Colon (tissue), 2 donors: ENCODE results near the gene GPC6.

Experiments used
- FAIRE-seq: peaks from 2 replicates; lab custom pipeline; 2012; peaks lifted over from hg19 to GRCh38; lab: Jason Lieb, UNC
- donor health status: control.
- donor health status: control.

Gene GPC6

DNA sequence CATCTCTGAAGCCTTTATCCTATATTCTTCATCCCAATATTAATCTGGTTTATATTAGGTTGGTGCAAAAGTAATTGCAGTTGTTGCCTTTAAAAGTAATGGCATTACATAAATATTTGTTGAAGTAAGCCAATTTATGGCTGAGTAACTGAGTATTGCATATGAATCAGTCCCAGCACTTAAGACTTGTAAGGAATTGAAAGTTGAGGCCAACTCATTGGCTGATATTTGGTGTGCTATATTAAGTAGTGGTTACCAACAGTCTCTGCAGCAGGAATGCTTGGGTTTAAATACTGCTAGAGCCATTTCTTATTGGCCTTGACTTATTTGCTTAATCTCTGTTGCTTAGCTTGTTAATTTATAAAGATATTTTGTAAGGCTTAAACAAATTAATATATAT is 460.7 kb downstream of the GPC6 start:
- no peak for FAIRE-seq

DNA sequence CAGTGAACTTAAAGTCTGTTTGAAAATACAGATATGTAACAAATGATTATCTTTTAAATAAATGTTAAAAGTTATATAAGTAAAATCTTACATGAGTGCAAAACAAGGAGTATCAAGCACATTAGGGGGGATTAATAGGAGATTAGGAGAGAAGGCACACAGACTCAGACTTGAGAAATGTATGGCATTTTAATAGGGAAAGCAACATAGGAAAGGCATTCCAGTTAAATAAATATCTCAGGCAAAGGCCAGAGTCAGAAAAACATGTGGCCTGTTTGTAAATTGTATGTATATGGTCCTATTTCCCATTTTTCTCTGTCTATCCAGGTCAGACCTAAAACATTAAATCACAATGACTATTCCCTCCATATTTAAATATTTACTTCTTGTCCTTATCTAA is 462.7 kb downstream of the GPC6 start:
- no peak for FAIRE-seq

DNA sequence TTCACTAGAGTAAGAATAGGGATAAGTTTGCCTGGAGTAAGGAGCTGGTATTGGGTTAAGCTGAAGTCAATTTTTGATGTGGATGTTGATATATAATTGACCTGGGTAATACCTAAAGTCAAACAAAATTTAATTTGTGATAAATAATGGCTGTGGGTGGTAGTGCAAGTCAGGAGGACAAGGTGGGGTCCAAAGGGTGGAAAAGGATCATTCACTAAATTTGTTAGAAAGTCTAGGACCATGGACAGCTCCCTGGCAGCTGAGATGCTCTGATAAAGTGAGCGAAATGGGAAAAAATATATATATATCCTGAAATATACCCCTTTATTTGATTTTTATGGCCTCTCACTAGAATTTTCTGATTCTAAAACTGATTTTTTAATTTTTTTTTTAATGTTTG is 463.5 kb downstream of the GPC6 start:
- FAIRE-seq: no peak

DNA sequence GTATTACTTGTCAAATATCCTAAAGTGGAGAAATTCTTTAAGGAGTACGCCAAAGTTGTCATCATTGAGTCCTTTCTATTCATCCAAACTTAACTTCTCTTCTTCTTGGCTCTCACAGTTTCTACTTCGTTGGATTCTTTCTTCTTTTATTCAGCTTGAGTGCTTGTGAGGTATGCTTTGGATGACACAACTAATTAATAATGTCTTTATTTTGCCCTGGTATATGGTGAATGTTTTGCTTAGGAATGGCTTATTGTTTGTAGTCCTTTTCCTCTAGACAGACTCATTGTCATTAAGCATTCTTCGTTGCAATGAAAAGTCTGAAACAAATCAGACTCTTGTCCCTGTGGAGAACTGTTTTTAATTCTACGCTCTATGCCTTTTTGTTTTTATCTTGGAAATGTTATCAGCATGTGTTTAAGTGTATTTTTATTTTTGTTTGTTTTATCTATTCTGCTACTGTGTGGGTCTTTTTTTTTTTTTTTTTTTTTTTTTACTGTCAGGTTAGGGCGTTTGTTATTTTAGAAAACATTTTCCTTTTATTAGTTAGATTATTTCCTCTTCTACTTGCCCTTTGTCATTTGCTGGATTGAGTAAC is 471.5 kb downstream of the GPC6 start:
- no peak for FAIRE-seq

DNA sequence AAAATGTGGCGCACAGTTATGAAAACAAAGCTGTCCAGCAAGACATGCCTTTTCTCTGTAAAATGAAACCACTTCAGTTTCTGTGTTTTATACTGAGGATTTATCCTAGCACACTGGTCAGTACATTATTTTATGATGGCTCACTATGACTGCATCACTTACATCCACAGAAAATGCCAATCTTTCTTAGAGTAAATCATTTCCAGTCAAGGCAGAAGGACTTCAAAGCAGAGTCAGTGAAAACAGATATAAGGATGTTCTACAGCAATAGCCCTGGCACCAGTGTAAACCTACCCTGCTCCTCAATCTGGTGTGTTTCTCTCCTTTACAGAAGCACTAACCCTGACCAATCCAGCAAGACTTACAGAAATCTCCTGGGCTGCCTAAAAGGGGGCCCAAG is 473.5 kb downstream of the GPC6 start:
- no peak for FAIRE-seq

DNA sequence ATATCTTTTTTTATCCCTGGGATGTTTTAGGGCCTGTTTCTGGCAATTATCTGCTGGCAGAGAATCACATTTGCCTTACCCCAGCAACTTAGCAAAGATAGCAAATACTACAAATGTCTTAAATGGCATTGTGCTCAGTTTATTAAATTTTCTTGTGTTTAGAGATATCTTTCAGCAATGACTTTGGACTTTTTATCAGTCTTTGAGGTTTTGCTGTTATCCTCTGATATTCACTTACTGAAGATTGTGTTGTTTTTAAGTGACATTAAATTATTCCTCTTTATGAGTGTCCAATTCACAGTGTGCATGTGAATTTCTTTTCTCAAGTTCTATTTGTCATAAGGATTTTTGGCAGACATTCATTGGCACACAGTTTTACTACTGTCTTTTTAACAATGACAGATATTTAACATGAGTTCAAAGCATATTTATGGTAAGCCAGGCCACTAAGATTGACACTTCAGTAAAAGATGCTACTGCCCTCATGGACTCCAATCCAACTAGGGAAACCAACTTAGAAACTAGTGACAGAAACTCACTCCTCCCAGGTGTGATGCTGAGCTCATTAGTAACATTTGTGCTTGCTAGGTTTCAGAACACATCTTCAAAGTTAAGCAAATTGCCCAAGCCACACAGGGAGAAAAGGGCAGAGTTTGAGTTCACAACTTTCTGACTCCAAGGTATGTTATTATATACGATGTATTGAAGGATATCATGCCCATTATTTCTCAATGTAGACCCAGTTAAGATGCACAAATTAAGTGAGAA is 481.9 kb downstream of the GPC6 start:
- FAIRE-seq: no peak

DNA sequence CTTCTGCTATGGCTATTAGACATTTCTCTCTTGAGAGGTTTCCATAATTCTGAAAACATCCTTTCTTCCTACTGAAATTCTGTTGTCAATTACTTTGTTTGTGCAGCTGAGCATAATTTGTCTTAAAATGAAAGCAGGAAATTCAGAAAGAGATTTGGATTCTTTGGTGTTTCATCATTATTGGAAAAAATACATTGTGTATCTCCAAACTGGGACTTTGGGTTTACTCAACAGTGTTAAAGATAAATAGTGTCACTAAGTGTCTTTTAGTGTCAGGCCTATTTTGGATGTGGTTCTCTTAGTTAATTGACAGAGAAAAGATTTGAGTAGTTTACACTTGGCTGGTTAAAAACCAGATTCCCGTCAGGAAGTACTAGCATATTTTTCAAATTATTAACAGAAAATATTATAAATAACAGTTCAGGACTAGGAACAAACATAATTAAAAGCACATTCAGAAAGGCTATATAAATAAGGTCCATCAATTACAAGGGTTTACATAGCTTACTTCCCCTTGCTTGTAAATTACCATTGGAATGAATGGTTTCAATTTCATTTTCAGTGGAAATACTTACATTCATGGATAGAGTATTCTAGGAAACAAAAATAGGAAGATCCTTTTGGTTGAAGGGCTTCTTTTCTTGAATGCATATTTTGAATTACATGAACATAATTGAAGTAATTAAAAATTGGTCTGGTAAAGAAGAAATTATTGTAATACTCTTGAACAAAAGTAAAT is 483.1 kb downstream of the GPC6 start:
- no peak for FAIRE-seq

DNA sequence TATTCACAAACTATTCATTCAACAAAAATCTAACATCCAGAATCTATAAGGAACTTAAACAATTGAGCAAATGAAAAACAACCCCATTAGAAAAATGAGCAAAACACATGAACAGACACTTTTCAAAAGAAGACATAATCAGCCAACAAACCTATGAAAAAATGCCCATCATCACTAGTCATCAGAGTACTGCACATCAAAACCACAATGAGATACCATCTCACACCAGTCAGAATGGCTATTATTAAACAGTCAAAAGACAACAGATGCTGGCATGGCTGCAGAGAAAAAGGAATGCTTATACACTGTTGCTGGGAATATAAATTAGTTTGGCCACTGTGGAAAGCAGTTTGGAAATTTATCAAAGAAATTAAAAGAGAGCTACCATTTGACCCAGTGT is 487.6 kb downstream of the GPC6 start:
- no peak for FAIRE-seq

DNA sequence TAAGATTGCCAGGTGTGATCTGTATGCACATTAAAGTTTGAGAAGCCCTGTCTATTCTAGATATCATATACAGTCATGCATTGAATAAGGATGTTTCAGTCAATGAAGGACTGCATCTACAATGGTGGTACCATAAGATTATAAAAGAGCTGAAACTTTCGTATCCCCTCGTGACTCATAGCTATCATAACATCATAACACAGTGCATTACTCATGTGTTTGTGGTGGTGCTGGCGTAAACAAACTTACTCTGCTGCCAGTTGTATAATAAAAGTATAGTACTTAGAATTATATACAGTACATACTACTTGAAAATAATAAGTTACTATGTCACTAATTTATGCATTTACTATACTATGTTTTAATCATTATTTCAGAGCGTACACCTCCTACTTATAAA is 489.3 kb downstream of the GPC6 start:
- FAIRE-seq: no peak

DNA sequence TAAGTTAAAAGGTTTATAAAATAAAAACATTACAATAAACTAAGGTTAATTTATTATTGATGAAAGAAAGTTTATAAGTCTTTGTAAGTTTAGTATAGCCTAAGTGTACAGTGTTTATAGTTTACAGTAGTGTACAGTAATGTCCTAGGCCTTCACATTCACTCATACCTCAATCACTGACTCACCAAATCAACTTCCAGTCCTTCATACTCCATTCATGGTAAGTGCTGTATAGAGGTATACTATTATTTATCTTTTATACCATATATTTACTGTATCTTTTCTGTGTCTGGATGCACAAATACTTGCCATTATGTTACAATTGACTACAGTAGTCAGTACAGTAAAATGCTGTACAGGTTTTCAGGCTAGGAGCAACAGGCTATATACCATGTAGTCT is 490.0 kb downstream of the GPC6 start:
- no peak for FAIRE-seq

DNA sequence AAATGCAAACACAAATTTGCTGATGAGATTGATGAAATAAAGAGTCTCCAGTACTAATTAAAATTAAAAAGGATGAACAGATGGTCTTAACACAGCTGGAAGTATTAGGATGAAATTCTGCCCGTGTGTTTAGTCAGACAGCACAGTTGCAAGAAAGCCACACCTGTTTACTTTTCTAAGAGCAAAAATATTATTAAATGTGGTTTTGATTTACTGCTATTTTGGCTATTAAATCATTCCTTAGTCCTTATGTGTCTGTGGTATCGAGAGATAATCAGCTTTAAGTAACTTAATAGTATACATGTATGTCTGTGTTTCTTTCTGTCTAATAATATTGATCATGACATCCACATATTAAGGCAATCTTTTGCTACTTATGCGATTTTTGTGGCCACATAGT is 494.9 kb downstream of the GPC6 start:
- FAIRE-seq: no peak

DNA sequence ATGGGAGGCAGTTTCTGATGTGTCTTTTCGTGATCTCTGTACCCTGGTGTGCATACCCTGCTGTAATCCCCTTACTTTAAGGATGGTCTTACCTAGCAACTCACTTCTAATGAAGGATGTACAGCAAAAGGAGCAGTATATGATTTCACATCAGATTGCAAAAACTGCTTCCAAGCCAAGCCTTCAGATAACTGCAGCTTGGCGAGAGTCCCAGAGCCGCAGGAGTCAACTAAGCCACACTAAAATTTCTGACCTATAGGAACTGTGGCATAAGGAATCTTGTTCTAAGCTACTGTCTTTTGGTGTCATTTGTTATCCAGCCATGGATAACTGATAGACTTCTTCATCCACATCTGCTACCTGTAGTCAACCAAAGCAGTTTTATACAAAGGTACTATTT is 496.7 kb downstream of the GPC6 start:
- FAIRE-seq: no peak

DNA sequence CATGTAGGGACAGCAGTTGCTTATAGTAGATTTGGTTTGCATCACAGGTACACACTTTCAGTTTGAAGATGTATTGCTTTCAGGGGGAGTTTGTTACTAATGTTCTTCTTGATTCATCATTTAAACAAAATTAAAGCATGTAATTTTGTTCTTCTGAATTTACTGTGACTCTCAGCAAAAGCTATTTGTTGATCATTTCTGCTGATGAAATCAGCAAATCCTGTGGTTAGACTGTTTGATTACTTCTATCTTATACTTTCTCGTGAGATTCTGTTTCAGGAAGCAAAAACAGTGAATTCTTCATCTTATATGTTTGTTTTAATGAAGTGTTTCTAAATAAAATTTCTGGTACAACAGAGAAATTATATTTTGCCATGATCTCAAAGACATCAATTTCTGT is 497.6 kb downstream of the GPC6 start:
- FAIRE-seq: no peak

DNA sequence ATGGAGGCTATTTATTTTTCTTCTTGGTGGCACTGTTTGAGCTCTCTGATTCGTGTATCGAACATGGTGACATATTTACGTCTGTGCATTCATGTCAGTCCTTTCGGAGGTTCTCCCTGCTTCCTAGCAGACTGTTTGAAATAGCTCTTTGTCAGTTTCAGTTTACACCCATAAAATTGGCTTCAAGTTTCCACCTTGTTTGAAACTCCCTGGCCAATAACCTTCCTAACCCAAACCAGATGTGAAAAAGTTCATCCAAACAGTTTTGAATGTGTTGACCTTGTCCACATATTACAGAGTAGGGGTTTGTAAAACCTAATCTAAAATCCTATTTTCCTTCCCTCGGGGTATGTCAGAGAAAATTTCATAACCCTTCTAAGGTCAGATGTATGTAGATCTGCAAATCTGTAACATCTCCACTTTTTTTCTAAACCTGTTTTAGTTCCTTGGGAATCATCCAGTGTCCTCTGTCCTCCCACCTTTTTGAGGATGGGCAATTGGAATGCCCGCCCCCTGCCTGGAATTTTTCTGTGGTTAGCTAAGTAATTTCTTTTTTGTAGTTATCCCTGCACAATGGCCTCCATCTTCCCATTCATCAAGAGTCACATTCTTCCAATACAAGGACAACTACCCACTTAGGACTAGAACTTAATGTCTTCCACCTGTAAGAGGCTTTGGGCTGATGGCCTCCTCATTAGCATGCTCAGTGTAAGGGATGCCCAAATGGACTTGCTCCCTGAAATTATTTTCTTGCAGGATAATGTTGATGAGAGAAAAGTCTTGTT is 499.8 kb downstream of the GPC6 start:
- no peak for FAIRE-seq

DNA sequence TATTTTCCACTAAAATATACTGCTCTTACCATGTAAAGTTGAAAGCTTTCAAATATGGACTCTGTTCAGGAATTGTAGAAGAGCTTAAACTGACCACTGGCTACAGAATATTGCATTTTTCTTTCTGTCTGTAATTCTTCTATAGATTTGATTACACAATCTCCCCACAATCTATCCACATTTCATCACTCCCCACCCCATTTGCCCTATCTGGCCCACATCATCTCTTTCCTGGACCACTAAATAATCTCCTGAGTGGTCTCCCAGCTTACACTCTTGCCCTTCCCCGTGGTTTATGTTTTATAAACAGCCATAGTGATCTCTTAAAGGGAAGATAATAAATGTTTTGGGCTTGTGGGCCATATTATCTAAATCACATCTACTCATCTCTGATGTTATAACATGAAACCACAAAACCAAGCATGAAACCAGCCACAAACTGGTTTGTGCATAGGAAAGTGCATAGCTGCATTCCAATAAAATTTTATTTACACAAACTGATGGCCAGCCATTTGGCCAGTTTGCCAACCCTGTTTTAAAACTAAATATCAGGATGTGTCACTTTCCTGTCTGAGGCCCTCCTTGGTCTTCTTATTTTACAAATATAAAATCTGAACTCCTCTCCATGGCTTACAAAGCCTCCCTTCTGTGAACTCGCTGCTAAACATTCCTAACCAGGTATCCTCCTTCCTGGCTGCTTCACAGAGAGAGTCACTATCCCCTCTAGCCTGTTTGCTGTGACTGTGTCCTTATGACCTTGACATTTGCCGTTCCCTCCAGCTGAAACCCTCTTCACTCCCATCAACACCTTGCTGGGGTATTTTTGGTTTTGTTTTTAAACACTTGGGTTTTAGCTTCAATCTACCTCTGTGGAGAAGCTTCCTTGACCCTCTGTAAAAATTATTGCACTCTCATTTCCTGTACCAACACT is 500.9 kb downstream of the GPC6 start:
- no peak for FAIRE-seq

DNA sequence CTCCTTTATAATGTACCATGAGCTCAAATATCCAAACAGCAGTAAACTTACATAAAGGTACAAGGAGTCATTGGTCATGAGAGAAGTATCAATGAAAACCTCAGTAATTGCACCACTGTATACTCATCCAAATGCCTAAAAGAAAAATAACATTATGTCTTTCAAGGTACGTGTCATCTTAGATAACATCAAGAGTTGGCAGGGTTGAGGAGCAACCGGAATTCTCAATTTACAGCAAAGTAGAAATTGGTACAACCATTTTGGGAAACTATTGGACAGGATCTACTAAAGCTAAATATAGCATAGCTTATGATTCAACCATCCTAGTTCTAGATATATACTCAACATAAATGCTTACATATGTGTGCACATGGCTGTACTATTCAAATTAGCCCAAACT is 502.8 kb downstream of the GPC6 start:
- no peak for FAIRE-seq

DNA sequence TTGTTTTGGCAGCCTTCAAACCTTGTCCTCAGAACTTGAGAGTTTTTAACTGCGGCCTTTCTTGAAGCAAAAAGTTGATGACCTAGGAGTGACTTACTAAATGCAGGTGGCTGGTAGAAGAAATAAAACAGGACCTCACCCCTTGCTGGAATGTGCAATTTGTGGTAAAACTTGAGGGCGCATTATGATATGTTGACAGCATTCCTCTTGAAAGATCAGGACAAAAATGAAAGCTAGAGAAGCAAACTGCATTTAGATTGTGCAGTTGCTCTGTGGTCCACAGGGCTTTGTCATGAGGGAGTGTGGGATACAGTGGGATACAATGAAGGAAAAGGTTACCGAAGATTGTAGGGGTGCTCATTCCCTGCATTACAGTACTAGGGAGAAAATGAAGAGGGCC is 504.2 kb downstream of the GPC6 start:
- FAIRE-seq: no peak

DNA sequence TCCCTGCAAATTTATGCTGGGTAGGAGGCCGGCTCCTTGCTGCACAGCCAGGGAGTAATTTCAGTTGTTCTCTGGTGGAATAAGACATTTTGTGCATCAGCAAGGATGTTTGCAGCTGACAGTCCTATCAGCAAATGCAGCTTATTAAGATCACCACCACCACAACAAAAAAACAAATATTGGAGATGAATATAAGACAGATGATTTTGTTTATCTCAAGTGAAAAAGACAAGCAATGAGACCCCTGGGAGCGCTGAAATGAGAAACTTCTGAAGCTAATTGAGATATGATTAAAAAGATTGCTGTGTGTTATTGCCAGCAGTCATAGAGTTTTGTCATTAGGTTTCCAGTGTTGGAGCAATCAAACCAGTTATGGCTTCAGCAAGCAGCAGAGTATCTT is 505.6 kb downstream of the GPC6 start:
- FAIRE-seq: no peak

DNA sequence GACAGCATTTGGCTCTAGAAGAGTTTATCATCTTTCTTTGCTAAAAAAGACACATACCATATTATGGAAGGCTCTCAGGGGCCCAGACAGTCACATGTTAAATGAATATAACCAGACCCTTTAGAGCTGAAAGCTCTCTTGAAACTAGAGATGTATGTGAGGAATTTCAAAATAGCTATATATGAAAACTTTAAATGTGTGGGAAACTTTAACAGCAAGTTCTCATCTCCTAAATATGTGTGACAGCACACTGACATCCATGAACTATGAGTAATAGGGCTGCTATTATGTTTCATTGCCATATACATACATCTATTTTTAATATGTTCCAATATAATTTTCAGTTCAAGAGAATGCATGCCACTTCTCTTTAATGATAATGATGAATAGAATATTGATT is 509.5 kb downstream of the GPC6 start:
- FAIRE-seq: no peak

DNA sequence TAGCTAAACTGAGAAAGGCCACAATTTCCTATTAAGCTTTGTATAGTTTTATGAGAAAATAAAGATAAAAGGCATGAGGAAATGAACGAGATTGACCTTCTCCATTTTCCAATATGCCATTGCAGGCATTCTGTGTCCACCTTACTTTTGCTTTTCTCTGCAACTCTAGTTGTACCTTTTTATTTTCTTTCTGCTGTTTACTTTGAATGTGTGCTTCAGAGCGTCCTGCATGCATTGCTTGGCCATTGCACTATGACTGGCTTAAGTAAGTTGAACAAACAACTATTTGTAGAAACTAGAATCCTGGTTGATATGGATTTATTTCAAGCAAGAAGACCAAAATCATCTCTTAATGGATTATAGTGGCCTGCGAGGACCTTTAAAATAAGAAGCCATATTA is 510.3 kb downstream of the GPC6 start:
- FAIRE-seq: no peak

DNA sequence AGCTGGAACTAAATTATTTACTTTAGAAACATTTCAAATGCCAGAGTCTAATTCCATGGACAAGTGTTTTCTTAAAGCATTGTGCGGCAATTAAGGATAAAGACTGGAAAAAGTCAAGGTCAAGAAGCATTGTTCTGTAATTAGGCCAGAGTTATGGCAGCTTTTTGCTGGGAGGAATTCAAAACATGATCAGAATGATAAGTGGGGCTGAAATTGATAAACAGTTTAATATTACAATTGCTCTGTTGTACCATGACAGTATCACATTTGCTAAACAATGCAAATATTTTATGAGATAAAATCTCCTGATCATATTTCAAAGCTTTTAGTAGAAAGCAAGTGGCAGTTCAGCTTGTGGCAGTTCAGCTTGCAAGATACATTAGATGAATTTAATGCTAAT is 513.7 kb downstream of the GPC6 start:
- no peak for FAIRE-seq

DNA sequence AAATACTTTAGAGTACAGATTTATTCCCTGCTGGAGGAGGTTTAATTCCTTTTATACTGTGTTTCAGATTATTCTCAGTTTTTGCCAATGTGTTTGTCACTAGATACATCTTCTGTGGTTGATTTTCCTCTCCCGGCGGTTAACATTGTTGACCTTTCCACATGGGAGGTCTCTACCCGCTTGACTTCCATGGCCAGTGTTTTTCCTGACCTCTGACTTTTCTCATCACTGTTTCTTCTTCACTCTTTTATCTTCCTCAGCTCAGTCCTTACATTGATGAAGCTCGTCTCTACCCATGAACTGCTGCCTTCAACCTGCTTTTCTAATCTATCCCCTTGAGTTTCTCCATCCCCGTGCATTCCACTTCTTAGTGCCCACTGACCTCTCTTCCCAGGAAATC is 517.4 kb downstream of the GPC6 start:
- no peak for FAIRE-seq
